ENCODE data around the gene IL17D. TPM values are rescaled to one million over a fixed set of nuclear protein-coding genes. Genes with fewer than 3 reads are reported as not detected.

IL17D gene, protein sequence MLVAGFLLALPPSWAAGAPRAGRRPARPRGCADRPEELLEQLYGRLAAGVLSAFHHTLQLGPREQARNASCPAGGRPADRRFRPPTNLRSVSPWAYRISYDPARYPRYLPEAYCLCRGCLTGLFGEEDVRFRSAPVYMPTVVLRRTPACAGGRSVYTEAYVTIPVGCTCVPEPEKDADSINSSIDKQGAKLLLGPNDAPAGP
- total RNA-seq = 1 to 10 TPM; 1.4 to 7.2 (median 4.2) TPM

DNA sequence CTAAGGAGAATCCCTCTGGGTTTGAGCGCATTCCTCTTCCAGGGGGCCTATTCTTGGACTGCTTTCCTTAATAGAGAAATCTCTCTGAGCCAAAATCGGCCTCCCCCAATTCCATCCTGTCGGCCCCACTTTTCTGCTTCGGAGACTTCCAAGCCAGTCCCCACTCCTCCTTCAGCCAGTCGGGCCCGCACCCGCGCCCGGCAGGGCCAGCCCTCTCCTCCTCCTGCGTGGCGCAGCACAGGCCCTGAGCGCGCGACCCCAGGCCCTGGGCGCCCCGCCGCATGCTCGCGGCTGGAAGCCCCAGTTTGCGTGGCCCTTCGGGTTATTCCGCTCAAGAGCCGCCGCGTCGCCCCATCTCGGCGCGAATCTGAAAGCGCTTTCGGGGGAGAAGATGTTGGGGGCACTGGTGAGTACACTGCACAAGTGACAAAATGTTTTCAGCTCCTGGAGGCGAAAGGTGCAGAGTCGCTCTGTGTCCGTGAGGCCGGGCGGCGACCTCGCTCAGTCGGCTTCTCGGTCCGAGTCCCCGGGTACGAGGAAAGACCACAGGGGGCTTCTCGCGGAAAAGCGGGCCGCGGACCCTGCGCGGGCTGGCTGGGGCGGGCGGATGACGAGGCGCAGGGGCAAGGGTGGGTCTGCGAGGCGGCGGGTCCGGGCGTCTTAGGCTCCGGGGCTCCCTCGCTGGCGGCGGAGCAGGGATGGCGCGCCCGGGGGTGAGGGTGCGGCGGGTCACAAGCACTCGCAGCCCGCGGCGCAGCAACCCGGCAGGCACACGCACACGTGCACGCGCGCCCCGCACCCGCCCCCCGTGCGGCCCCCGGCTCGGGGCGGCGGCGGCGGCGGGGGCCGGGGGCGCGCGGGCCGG lies at the start of gene IL17D:
Gene IL17D, plus strand, starts transcription at position 785 of the 865 bp plus-strand sequence. CDS start 303 bp downstream, outside the sequence.
- no peaks in the 10 kb centered on the region for H3K36me3 ChIP-seq
- peaks cover 0 to 24% (median 4%) of the 10 kb centered on the region in 3 donors for H3K4me1 ChIP-seq
- TF ChIP-seq POLR2AphosphoS5 (IDR thresholded peaks at IDR 0.05) (no peak), POLR2A (IDR thresholded peaks at IDR 0.05) (no peak), CTCF (IDR thresholded peaks at IDR 0.05) (no peak), EP300 (IDR thresholded peaks at IDR 0.05) (no peak)
- H3K27ac ChIP-seq = peak within 1 kb of the TSS in 3 of 4 donors; percentile 77 to 87 (median 84)
- H3K27me3 ChIP-seq = no peaks in the 10 kb centered on the region
- 0 to 3% methylated on average over 4 of the region's 94 CpGs for WGBS, 2 donors (ENCODE audit: low coverage in 1 of 2)
- ATAC-seq = peak; percentile 35
- H3K4me3 ChIP-seq = peak within 1 kb of the TSS; percentile 57 to 75
- H3K9me3 ChIP-seq = no peaks in the 10 kb centered on the region

GRCh38 chr13:20654156-20654555 lies 49.3 kb upstream of the IL17D start:
- Histone ChIP-seq H3K36me3 (peaks cover 0 to 36% of the 10 kb centered on the region in 2 donors), H3K9me3 (no peaks in the 10 kb centered on the region), H3K27ac (no peak overlapping the region), H3K4me3 (no peak overlapping the region), H3K27me3 (no peaks in the 10 kb centered on the region), H3K4me1 (no peaks in the 10 kb centered on the region)
- TF ChIP-seq POLR2AphosphoS5 (IDR thresholded peaks at IDR 0.05) (no peak), CTCF (IDR thresholded peaks at IDR 0.05) (no peak), POLR2A (IDR thresholded peaks at IDR 0.05) (no peak), EP300 (IDR thresholded peaks at IDR 0.05) (no peak)
- 86 to 88% methylated on average over 1 of the region's 1 CpG for whole genome bisulfite sequencing, 2 donors (ENCODE audit: low coverage in 1 of 2)
- no peak for ATAC-seq

DNA sequence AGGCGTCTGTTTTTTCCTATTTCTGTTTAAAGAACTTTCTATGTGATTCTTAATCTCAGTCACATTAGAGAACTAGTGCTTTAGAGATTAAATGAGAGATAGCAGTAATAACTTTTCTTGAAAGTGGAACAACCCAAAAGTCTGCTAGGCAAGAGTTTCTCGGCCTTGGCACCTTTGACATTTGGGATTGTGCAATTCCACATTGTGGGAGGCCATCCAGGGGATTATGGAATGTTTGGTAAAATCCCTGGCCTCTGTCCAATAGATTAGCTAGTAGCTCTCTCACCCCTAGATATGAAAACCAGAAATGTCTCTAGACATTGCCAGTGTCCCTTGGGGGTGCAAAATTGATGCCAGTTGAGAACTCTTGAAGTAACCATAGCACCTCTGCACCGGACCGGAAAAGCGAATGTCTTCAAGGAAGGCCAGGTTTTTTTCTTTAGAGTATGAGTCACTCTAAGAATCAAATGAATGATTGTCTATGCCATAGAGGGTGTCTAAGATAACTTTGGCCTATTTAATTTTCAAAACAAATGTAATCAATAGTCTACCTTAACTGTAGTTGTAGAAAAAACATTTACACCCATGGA lies 45.0 kb upstream of the IL17D start:
- ATAC-seq = no peak
- no peak for TF ChIP-seq EP300 (IDR thresholded peaks at IDR 0.05)
- no peak for TF ChIP-seq POLR2AphosphoS5 (IDR thresholded peaks at IDR 0.05)
- TF ChIP-seq CTCF (IDR thresholded peaks at IDR 0.05) = no peak
- TF ChIP-seq POLR2A (IDR thresholded peaks at IDR 0.05) = no peak
- Histone ChIP-seq H3K36me3 (peaks cover 0 to 61% of the 10 kb centered on the region in 2 donors), H3K27me3 (no peaks in the 10 kb centered on the region), H3K9me3 (no peaks in the 10 kb centered on the region), H3K4me1 (no peaks in the 10 kb centered on the region), H3K27ac (no peak overlapping the region), H3K4me3 (no peak overlapping the region)
- 76% methylated on average over 2 to 5 of the region's 5 CpGs for WGBS, 2 donors (ENCODE audit: low coverage in 1 of 2)

- TF ChIP-seq EP300 (IDR thresholded peaks at IDR 0.05) (no peak), CTCF (IDR thresholded peaks at IDR 0.05) (no peak), POLR2AphosphoS5 (IDR thresholded peaks at IDR 0.05) (no peak), POLR2A (IDR thresholded peaks at IDR 0.05) (no peak)
These were observed 39.1 kb upstream of the IL17D start for GRCh38 chr13:20664351-20664750.

More at GRCh38 chr13:20664351-20664750, 39.1 kb upstream of the IL17D start:
- H3K9me3 ChIP-seq = no peaks in the 10 kb centered on the region
- H3K27me3 ChIP-seq = no peaks in the 10 kb centered on the region
- H3K36me3 ChIP-seq = peaks cover 0 to 49% of the 10 kb centered on the region in 2 donors
- no peak overlapping the region for H3K27ac ChIP-seq
- H3K4me3 ChIP-seq = no peak overlapping the region
- no peaks in the 10 kb centered on the region for H3K4me1 ChIP-seq
- no peak for ATAC-seq
